ENCODE results near the gene DST. TPM values are rescaled to one million over a fixed set of nuclear protein-coding genes. Genes with fewer than 3 reads are reported as not detected.

Gene DST
- total RNA-seq, 2 experiments from 2014 or later: 3.1 to 4.4 TPM

DNA sequence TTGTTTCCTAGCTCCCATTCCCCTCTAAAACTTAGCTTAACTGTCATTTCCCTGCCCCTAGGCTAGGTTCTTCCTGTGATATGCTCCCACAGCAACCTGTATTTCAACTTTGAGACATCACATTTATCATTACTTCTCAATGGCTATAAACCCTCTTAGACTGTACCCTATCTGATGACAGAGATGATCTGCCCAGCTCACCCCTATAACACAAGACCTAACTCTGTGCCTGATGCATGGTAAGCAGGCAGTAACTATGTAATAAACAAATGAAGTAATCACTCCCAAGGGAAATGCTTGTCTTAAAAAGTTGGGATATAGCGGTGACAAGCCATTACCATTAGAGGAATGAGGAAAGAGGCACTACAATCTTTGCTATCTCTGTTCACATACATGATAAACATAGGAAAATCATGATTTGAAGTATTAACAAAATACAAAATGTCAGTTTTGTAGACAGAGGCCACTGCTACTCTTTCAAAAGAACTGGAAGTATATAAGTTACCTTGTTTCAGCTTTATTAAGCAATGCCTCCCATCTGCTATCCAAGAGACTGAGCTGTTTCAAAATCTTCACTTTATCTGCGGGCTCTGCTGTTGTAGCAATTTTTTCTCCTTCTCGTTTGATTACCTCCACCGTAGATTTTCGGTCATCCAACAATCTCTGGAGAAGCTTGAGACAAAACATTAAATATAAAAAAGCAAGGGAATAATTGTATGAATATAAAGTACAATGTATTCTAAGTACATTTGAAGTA is 110.7 kb downstream of the DST start:
- ChIA-PET POLR2A (no interaction called here), CTCF (interaction anchor here (0.5 to 1.3 kb wide), 2 partner anchors 10 to 35 kb away, joined by 3 read pairs; no protein-coding TSS in a partner anchor)
- H3K9me3 Mint-ChIP-seq: no peaks in the 10 kb centered on the region

DNA sequence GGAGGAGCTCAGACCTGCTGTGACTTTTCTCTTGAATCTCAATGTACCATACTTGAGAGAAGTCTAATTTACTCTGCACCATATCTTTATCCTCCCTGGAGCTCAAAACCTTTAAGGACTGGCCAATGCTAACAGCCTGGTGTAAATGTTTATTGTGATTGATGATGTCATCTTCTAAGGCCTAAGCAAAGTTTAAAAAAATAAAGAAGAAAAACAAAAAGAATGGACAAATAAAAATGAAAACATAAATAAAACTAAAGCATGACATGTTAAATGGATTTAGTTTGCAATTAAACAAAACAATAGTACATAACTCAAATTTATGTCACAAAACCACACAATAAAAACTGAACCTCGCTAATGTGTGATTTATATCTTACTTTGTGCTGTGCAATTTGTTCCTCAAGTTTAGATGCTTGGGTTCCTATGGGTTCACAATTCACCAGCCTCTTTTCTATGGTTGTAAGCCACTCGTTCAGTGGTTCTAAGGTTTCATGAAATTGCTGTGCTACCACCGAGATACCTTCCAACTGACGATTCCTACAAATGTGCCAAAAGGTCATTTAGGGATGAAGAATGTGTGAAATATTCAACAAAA is 113.0 kb downstream of the DST start:
- CTCF ChIA-PET: no interaction called here
- no peaks in the 10 kb centered on the region for H3K36me3 Mint-ChIP-seq (ENCODE audit: low read depth)
- no peak overlapping the region for H3K4me3 Mint-ChIP-seq
- POLR2A ChIA-PET: no interaction called here
- no peaks in the 10 kb centered on the region for H3K4me1 Mint-ChIP-seq
- H3K27me3 Mint-ChIP-seq: no peaks in the 10 kb centered on the region
- no peak for DNase-seq
- H3K27ac Mint-ChIP-seq: no peak overlapping the region
- H3K9me3 Mint-ChIP-seq: no peaks in the 10 kb centered on the region

More for the DNA sequence above, 110.7 kb downstream of the DST start:
- no peaks in the 10 kb centered on the region for H3K36me3 Mint-ChIP-seq (ENCODE audit: low read depth)
- H3K27ac Mint-ChIP-seq: no peak overlapping the region
- no peaks in the 10 kb centered on the region for H3K4me1 Mint-ChIP-seq
- no peak for DNase-seq
- no peaks in the 10 kb centered on the region for H3K27me3 Mint-ChIP-seq
- H3K4me3 Mint-ChIP-seq: no peak overlapping the region

DNA sequence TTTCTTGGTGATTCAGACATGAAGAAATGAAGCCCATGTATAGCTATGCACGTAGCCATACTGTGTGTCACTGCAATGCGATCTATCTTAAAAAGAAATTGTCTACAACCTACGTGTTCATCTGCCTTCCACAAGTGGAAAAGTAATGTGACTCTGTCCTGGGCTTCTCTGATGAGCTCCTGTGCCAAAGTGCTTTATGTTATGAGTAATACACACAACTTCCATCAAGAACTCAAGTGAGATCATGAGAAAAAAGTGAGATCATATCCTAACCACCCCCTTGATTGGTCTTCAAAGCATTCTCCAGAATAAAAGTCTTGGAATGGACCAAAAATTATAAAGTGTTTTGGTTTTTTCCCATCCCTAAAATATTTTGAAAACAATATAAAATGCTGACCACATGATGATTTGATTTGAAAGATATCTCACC is 114.3 kb downstream of the DST start:
- Mint-ChIP-seq H3K27ac (no peak overlapping the region), H3K36me3 (ENCODE audit: low read depth) (no peaks in the 10 kb centered on the region), H3K4me3 (no peak overlapping the region), H3K27me3 (no peaks in the 10 kb centered on the region), H3K4me1 (no peaks in the 10 kb centered on the region), H3K9me3 (no peaks in the 10 kb centered on the region)
- no peak for DNase-seq
- POLR2A ChIA-PET: no interaction called here
- CTCF ChIA-PET: no interaction called here

DNA sequence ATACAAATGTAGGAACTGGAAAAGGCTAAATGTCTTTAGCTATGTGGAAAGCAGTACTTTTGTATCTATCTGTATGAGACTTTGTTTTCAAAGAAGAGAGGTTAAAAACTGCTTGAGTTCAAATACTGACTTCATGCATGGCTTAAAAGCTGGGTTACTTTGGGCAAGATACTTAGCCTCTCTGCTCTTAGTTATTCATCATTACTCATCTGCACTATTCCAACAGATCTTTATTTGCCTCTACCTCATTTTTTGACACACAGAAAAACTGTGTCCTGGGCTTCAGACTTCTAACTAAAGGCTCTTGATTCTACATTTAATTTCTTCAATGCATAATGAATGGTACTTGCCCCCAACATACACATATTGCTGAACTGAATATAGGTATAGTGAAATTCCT is 114.8 kb downstream of the DST start:
- Mint-ChIP-seq H3K9me3 (no peaks in the 10 kb centered on the region), H3K36me3 (ENCODE audit: low read depth) (no peaks in the 10 kb centered on the region), H3K4me1 (no peaks in the 10 kb centered on the region), H3K27ac (no peak overlapping the region), H3K4me3 (no peak overlapping the region), H3K27me3 (no peaks in the 10 kb centered on the region)
- CTCF ChIA-PET: no interaction called here
- no peak for DNase-seq
- POLR2A ChIA-PET: no interaction called here

DNA sequence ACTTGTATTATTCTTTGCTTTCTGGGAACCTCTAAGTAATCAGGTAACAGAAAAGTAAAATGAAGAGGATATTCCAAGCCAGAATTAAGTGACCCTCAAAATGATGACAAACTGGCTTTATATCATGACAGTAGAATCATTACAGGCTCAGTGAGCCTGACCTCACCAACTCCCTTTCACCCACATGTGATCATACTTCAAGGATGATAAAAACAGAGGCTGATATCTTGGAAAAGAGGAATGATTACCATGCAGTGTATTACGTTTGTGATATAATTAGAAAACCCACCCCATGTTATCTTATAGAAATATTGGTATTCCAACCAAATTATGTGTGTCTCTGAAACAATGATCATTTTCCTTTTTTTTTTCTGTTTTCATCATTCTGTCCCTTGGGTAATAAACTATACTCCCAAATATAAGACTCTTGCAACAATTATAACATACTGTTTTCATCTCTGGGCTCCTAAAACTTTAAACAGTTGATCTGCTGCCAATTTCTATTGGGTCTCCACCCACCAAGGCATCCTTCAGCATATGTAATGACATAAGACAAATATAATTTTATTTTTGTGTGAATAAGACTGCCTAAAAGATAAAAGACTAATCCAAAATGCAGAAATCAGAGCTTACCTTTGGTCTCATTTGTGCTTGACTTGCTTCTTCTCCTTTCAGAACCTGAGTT is 115.7 kb downstream of the DST start:
- no peak overlapping the region for H3K27ac Mint-ChIP-seq
- H3K36me3 Mint-ChIP-seq (ENCODE audit: low read depth): no peaks in the 10 kb centered on the region
- no peaks in the 10 kb centered on the region for H3K27me3 Mint-ChIP-seq
- H3K9me3 Mint-ChIP-seq: no peaks in the 10 kb centered on the region
- no peaks in the 10 kb centered on the region for H3K4me1 Mint-ChIP-seq
- ChIA-PET POLR2A (no interaction called here), CTCF (no interaction called here)
- no peak for DNase-seq
- H3K4me3 Mint-ChIP-seq: no peak overlapping the region

DNA sequence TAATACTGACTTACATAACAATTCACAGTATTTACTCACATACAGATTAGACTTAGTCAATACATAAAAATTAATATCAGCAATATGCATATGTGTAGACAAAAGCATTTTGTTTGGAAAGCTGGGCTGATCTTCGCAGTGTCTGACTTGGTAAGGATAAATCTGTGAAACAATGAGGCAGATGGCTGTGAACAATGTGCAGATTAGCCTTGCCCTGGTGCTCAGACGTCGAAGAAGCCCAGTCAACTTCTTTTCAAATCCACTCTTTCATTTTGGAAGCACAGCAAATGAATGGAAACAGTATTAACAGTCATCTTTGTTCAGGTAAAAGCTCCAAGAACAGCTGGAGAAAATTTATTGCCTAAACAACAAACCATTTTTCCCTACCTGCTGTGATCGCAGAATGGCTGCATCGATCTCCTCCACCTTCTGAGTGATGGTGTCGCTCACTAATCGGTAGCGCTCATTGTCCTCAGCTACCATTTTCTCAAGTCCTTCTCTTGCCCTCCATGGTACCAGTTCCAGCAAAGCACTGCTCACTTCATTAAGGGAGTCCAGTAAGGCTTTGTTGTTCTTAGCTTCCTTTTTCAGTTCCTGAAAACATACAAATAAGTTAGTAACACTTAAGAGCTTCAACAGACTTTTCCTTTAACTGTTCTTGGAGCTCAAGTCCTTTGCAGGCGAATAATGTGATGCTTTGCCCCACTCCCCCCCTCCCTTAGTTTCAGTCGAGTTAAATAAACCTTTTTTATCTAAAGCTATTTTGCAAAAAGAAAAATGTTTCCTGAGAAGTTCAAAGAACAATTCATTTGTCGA is 116.5 kb downstream of the DST start:
- Mint-ChIP-seq H3K36me3 (ENCODE audit: low read depth) (no peaks in the 10 kb centered on the region), H3K9me3 (no peaks in the 10 kb centered on the region), H3K27ac (no peak overlapping the region), H3K4me3 (no peak overlapping the region), H3K27me3 (no peaks in the 10 kb centered on the region), H3K4me1 (no peaks in the 10 kb centered on the region)
- POLR2A ChIA-PET: no interaction called here
- no peak for DNase-seq
- CTCF ChIA-PET: no interaction called here

DNA sequence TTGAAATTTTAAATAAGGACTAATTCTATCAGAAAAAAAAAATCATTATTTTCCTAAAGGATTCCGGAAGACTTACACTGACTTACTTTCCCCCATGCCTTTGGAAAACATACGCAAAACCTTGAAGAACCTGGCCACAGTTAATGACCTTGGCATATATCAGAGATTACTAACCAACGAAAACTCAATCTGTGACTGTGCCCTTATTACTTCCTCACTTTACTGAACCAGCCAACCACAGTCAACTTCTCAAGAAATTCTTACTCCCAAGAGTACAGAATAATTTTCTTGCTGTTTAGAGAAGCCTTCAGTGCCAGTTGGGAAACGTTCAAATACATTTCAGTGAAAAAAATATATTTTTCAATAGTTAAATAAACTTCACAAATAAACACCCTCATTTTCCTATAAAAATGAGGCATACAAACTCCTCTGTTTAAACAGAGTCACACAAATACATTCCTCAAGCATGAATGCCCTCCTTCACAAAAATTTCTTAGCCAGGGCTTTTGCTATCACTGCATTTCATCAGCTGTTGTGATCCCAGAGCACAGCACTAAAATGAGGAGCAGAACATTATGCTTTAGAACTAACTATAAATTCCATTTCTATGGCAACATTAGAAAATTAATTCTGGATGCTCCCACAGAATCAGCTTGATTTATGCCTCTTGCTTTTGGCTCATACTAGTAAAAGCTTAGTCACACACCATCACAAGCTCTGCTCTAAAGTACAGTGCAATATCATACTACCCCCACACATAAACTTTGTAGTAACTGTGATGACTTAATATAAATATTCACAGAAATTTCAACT is 117.6 kb downstream of the DST start:
- no peak for DNase-seq
- no peaks in the 10 kb centered on the region for H3K9me3 Mint-ChIP-seq
- no peaks in the 10 kb centered on the region for H3K36me3 Mint-ChIP-seq (ENCODE audit: low read depth)
- no peaks in the 10 kb centered on the region for H3K27me3 Mint-ChIP-seq
- no peaks in the 10 kb centered on the region for H3K4me1 Mint-ChIP-seq
- H3K4me3 Mint-ChIP-seq: no peak overlapping the region
- ChIA-PET POLR2A (no interaction called here), CTCF (no interaction called here)
- H3K27ac Mint-ChIP-seq: no peak overlapping the region

DNA sequence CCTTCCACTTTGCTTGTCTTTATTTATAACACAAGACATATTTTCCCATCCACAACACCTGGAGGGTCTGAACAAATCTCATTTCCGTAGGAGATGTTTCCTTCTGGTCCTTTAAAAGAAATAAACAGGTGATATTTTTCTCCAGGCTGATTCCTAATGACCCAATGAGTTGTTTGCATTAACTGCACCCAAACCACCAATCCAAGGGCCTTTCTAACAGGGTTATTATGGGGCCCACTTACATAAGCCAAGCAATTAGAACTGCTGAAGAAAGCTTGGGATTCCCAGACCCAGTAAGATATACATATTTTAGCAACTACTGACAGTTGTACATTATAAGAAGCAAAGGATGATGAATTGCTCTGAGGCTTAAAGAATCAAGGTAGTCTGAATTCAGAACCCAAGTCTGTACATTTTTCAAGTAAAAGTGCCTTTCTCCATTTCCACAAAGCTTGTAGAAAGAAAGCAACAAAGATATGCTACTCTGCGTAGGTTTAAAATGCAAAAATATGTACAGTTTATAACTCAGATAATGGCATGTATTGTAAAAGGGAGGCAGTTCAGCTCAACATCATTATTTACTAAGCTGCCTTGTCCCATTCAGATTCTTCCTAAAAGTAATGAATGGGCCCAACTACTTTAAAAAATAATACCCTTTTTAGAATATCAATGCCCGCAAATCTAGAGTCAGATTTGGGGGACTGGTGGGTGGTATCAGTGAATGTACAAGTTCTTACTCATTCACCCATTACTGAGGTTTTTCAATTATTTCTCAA is 120.0 kb downstream of the DST start:
- Mint-ChIP-seq H3K4me3 (no peak overlapping the region), H3K36me3 (ENCODE audit: low read depth) (no peaks in the 10 kb centered on the region), H3K4me1 (no peaks in the 10 kb centered on the region), H3K9me3 (no peaks in the 10 kb centered on the region), H3K27ac (no peak overlapping the region), H3K27me3 (no peaks in the 10 kb centered on the region)
- ChIA-PET CTCF (interaction anchor here (1.1 kb wide), 1 partner anchor 9 kb away, joined by 3 read pairs; no protein-coding TSS in a partner anchor), POLR2A (no interaction called here)
- no peak for DNase-seq

DNA sequence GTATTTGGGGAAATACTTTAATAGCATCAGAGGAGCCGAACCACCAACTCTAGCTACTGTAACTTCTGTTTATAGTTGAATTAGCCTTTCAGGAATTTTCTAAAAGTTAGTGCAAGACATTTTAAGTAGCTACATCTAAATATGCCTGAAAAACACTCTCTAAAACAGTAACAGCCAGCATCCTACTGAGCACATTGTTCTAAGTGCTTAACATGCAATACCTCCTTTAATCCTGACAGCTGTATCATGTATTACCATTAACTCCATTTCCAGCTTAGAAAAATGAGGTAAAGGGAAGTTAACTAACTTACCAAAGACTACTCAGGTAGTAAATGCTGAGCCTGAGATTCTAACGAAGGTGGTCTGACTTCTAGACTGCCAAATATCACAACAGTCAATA is 120.7 kb downstream of the DST start:
- H3K27me3 Mint-ChIP-seq: no peaks in the 10 kb centered on the region
- no peak overlapping the region for H3K27ac Mint-ChIP-seq
- DNase-seq: no peak
- H3K36me3 Mint-ChIP-seq (ENCODE audit: low read depth): no peaks in the 10 kb centered on the region
- H3K4me3 Mint-ChIP-seq: no peak overlapping the region
- no peaks in the 10 kb centered on the region for H3K4me1 Mint-ChIP-seq
- CTCF ChIA-PET: interaction anchor here (1.1 kb wide), 1 partner anchor 10 kb away, joined by 3 read pairs; no protein-coding TSS in a partner anchor
- POLR2A ChIA-PET: no interaction called here
- H3K9me3 Mint-ChIP-seq: no peaks in the 10 kb centered on the region

DNA sequence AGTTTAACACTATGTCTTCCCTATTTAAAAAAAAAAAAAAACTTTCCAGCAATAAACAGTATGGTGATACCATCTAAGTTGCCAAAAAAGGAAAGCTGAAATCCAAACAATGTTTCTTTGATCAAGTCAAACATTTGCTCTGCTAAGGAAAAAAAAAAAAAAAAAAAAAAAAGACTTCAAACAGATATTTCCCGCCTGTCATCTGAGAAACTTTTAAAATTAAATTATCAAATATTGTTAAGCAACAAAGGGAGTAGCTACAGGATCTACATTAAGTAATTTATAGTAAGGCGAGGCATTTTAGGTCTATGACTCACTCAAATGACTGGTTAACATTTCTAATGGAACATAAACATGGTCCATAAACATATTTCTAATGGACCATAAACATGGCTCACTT is 121.2 kb downstream of the DST start:
- Mint-ChIP-seq H3K4me1 (no peaks in the 10 kb centered on the region), H3K27me3 (no peaks in the 10 kb centered on the region), H3K36me3 (ENCODE audit: low read depth) (no peaks in the 10 kb centered on the region), H3K9me3 (no peaks in the 10 kb centered on the region), H3K4me3 (no peak overlapping the region), H3K27ac (no peak overlapping the region)
- ChIA-PET POLR2A (no interaction called here), CTCF (no interaction called here)
- DNase-seq: no peak

DNA sequence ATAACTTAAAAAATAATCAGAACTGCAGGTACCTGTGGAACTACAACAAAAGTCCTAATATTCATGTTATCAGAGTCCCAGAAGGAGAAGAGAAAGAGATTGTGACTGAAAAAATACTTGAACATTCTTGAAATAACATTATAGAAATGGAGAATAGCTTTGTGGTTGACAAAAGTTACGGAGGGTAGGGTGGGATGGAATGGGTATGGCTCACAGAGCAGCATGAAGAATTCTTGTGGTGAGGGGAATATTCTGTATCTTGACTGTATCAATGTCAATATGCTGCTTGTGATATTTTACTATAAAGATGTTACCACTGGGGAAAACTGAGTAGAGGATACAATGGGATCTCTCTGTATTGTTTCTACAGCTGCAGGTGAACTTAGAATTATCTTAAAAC is 122.5 kb downstream of the DST start:
- Mint-ChIP-seq H3K27me3 (no peaks in the 10 kb centered on the region), H3K4me3 (no peak overlapping the region)
- CTCF ChIA-PET: no interaction called here

More for the DNA sequence above, 122.5 kb downstream of the DST start:
- Mint-ChIP-seq H3K27ac (no peak overlapping the region), H3K4me1 (peaks cover 2% of the 10 kb centered on the region), H3K36me3 (ENCODE audit: low read depth) (no peaks in the 10 kb centered on the region), H3K9me3 (no peaks in the 10 kb centered on the region)
- no peak for DNase-seq
- POLR2A ChIA-PET: no interaction called here

Data from activated CD4-positive, alpha-beta T cell treated with anti-CD3 and anti-CD28 coated beads, Interleukin-2, amount 10 ng/mL, durations not matched to agents 7 days and 5 days (primary cell).